DMS153 treated with DMSO at 0.1 percent for 48 hours (cell line): ENCODE measurements around the gene GPX3.

Experiments used
- DNase-seq: peaks from one replicate; lab custom pipeline; 2025; ENCODE audit not compliant: unreplicated experiment; lab: John Stamatoyannopoulos, UW

Gene GPX3

DNA sequence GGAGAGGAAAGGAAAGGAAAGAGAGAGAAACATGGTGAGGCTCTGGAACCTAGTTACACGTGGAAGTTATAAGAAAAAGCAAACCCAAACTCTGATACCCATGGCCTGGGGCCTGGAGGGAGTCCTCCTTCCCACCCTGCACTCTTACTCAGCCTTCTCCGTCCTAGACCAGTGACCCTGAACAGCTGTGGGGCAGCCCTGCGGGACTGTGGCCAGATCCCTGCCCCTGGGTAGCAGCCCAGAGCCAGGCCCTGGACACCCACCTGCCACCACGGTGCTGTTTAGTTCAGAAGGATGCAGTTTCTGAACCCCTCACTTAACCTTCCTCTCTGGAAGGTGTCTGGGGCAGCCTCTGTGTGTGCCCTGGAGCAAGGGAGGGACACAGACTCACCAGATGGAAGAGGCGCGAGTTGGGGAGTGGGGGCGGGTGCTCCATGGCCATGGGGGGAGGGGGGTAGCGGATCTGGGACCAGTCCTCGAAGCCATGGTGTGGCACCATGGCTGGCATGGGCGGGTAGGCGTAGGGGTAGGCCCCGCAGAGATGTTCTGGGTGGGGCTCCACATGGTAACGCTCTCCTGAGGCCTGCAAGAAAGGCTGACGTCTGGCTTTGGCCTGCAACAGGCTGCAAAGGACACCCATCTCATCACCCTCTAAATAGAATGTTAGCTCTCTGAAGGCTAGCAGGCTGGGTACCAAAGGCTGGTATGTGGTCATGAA lies 13.0 kb downstream of the GPX3 start:
- DNase-seq = no peak

DNA sequence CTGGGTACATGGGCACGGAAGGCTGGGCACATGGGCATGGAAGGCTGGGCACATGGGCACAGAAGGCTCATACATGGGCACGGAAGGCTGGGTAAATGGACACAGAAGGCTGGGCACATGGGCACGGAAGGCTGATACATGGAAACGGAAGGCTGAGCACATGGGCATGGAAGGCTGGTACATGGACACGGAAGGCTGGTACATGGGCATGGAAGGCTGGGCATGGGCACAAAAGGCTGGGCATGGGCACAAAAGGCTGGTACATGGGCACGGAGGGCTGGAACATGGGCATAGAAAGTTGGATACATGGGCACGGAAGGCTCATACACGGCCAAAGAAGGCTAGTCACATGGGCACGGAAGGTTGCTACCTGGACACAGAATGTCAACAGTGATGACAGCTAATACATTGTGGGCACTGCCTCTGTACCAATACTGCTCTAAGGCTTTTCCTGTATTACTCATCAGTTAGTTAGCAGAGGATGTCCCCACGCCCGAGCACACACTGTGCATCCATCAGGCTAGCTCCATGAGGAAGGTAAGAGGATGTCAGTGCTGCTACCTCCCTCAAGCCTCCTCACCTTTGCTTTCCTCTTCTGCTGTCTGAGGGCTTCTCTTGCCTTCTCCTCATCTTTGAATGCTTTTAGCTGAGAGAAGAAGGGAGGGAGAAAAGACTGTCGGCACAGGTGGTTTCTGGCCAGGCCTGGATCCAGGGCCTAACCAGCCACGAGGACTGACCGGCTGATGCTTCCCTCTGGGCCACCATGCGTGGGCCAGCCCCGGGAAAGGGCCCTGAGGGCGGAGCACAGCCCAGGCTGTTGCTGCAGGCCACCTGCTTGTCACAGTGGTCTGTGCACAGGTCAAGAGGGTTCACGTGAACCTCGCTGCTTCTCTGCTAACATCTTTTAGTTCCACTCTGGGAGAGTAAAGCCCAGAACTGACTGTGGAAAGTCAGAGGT lies 14.3 kb downstream of the GPX3 start:
- no peak for DNase-seq

DNA sequence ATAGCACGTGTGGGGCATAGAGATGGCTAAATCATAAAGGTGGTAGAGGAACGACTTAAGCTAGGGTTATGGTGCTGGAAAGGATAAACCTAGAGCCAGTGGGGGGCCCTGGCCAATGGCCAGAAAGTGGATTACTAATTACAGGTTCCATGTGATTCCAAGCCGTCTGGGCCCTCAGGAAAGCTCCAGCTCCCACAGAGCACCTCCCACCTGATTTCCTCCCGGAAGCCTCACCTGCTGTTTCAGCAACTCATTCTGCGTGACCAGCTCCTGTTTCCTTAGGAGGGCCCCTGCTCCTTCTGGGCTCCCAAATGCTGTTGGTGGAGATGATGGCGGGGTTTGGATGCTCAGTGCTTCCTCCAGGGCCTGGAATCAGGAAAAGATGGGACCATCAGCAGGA lies 16.2 kb downstream of the GPX3 start:
- DNase-seq = no peak

DNA sequence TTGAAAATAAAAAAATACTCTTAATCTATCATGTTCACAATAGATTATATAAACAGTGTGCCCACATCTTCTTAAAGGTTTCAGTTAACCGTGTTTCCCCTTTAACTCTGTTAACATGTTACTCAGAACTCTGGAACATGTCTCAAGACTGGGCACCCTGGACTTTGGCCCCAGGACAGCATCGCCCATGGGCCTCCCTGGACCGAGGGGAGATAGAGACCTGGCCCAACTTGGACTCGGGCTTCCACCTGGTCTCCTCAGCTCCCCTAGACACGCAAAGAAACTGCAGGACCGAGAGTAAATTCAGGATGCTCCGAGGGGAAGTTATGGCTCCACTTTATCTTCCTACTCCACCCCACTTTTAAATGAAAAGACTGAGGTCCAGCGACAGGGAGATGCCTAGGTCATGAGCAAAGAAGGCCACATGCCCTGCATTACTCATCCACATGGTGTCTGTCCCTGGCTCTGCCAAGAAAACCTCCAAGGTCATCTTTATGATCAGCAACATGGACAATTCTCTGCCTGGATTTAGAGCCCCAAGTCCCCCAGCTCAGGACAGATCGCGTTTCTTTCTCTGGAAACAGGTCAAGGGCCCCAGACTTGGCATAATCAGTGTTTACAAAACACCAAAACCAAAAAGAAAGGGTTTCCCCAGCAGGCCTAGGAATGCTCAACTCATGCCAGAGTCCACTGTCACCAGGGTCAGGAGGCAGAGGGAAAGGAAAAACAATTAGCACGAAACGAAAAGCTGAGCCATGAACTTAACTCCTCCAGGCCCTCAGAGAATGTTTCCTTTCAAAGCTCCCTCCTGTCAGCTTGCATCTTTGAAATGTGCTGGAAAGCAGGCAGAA lies 17.4 kb downstream of the GPX3 start:
- DNase-seq = no peak

DNA sequence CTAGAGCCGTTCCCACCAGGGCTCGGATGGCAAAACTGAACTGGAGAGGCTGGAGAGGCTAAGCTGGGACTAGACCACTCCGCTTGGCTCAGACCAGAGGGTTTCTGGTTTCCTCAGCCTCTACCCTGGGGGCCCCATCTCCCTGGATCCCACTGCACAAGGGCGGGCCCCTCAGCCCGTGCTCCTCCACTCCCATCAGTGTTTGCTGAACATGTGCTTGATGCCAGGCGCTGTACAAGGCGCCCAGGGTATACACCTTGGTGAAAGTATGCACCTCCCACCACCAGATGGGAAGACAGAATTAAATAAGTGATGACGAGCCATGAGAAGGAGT lies 18.0 kb downstream of the GPX3 start:
- DNase-seq = no peak

DNA sequence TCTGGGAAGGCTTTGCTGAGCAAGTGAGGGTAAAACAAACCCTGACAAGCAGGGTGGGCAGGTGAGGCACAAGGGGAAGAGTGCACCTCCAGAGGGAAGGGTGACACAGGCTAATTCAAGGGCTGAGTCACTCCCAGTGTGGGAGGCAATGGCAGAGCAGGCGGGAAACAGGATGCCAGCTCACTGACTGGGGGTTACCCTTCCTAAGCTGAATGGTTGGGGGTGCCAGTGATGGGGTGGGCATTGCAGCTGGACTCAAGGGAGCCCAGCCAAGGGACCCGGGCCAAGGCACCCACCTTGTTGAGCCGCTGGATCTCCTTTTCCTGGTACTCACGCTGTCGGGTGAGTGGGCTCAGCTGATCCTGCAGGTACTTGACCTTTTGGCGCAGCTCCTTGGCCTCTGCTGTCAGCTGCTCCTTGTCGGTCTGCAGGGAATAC lies 18.4 kb downstream of the GPX3 start:
- no peak for DNase-seq

DNA sequence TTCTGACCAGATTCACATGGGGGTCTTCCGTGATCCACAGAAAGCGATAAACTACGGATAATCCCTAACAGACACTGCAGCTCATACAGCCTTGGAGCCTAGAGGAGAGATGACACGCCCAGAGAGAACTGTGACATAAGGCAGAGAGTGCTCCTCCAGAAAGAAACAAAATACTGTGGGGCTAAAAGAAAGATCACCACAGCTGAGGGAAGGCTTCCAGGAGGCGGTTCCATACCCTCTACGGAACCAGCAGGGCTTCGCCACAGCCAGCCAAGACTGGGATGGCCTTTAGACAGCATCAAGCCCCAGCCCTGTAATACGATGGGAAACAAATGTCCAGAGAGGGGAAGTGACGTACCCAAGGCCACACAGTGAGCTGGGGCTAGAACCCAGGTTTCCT lies 19.3 kb downstream of the GPX3 start:
- DNase-seq = no peak

DNA sequence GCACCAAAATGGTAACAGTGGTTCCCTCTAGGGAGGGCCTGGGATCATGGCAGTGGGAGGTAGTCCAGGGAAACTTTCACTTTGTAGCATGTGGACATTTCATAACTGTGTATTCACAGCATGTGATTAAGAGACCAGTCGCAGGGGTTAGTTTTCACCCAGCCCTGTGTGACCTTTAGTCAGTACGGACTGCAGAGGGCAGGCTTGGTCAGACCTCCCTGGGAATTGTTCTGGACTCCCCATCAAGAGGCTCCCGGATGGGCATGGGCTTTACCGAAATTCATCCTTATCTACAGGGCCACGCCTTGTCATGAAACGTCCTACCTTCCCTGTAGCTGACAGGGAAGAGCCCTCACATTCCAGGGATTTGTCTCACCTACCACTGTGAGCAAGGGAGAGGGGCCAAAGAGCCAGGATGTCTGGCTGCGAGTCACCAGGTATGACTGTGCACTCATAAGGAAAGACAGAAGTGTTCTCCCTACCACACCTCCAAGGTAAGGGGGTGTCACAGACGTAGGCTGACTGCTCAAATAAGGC lies 19.9 kb downstream of the GPX3 start:
- no peak for DNase-seq

DNA sequence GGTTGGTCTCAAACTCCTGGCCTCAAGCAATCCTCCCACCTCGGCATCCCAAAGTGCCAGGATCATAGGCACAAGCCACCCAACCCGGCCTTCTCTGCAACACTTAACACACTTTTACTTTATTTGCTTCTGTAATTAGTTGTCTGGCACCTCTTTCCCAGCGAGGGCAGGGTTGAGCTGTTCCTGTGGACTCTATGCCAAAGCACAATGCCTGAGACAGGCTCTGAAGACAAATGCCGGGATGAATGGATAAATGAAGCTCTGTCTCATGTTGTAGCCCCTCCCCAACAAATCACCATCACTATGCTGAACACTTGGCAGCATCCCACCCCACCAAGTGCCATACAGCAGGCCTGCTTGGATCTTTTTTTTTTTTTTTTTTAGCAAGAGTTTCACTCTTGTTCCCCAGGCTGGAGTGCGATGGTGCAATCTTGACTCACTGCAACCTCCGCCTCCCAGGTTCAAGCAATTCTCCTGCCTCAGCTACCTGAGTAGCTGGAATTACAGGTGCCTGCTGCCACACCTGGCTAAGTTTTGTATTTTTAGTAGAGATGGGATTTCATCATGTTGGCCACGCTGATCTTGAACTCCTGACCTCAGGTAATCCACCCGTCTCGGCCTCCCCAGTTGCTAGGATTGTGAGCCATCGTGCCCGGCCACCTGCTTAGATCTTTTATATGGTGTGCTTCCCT lies 21.3 kb downstream of the GPX3 start:
- no peak for DNase-seq

DNA sequence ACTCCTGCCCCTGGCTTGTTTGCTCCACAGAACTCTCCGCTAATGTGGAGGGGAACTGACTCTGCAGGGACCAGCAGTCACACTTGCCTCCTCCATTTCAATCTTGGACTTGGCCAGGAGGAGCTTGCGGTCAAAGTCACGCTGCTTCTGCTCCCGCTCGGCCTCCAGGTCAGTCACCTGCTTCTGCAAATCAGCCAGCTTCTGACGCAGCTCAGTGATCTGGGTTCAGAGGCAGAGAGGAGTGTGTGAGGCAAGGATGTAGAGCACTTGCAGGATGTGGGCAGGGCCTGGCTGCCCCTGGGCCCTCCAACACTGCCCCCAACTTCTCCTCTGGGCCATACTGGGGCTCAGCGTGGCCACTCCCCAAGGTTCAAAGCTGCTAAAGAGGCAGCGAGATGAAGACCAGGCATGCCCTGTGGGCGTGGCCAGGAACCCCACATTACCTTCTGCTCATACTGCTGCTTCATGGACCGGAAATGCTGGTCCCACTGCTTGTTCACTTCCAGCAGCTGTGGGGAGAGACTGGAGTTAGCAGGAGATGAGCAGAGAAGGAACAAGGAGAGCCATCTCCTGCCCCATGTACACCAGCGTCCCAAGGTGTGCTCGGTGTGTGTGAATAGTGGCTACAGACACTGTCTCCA lies 22.2 kb downstream of the GPX3 start:
- no peak for DNase-seq

DNA sequence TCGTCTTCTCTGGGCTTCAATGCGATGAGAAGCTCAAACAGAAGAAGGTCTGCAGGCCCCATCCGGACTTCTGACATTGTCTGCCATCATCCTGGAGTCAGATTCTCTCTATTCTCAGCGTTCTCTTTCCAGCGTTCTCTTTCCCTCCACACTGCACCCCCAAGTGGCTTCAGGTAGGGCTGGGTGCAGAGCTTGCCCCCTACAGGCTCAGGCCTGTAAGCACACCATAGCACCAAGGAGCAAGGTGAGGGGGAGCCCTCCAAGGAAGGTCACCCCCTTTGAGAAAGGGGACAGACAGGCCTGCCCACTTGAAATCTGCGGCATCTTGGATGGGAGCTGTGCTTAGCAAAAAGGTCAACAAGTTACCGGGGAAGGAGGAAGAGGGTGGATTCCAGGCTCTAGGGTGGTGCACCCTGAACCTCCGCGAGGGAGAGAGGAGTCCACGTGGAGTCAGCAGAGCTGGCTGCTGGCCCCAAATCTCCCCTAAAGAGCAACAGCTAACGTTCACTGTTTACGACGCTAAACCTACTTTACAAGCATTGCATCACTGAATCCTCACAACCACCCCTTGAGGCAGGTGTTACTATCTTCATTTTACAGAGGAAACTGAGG lies 27.5 kb downstream of the GPX3 start:
- DNase-seq = no peak

DNA sequence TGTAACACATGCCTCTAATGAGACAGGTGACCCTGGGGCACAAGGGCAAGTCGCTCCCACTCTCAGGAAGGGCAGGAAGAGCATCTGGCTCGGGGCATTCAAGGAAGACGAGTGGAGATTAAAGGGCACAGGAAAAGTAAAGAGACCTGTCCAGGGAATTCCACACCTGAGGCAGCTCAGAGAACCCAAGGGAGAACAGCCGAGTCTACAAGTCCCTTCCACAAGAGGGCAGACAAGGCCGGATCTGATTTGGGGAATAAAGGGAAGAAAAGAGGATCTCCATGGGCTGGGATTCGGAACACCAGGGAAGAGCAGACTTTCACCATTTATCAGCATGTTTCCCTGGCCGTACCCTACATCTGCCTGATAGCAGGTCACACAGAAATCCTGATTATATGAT lies 28.1 kb downstream of the GPX3 start:
- no peak for DNase-seq

DNA sequence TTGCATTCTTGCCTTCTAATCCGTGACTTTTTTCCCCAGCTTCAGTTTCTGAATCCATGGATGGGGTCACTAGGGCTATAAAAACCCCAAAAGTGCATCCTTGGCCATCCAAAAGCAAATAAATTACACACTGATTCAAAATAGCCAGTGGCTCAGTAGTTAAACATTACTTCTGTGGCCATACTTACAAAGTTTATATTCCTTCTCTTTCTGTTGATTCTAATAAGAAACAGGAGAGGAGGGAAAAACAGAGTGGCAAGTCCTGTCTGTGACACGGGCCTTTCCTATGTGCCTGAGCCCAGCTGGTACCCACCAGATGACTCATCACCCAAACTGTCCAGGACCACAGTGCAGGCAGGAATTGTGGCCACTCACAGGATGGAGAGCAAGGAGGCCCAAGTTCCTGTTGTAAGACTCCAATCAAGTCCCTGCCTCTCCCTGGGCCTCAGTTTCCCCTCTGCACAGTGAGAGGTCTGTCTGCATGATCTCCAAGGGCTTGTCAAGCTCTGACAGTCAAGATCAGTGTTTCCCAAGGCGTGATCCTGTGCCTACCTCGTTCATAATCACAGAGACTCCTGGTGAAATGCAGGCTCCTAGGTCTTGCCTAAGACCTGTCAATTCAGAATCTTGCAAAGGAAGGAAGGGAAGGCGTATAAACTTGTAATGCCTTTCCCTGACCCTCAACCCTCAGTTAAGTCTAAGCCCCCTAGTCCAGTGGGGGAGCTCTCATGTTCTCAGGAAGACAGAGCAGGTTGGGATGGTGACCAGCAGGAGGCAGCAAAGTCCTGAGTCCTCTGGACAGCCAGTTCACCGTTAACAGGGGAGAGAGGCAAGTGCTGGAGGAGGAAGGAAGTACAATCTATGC lies 30.9 kb downstream of the GPX3 start:
- no peak for DNase-seq

DNA sequence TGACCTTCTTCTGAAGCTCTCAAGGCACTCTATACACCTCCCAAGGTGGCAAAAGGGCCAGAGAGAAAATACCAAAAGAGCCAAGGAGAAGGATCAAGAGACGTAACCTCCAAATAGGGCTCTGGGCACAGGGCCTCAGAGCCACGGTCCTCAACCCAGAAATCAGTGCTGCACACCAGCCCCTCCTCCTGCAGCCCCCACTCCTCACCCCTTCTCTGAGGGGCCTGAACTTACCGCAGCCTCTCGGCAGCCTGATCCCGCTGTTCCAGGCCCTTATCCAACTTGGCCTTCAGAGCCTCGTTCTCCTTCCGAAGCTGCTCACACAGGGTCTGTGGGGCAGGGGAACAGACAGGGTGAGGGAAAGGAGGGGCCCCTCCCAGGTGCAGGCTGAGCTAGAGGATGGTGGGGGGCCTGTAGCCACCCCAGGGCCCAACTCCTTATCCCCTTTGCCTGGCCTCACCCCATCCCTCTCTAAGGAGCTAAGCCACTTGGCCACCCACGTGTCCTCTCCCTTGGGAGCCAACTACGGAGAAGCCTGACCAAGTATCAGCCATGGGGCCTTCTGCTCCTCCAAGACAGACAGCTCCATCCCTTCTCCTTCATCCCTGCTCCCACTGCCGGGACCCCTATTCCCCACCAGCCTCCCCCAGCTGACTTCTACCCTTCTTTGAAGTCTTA lies 31.7 kb downstream of the GPX3 start:
- DNase-seq = no peak

DNA sequence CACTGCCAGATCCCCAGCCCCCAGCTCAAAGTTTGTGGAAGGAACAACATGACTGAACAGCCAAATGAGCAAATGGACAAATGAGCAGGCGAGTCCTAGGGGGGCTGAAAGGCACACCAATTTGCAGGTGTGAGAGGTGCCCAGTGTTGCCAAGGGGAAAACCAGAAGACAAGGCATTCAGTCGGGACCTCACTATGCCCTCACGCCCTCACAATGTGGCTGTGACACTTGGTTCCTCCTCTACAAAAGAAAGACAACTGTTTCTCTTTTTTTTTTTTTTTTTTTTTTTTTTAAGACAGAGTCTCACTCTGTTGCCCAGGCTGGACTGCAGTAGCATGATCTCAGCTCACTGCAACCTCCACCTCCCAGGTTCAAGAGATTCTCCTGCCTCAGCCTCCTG lies 32.4 kb downstream of the GPX3 start:
- no peak for DNase-seq

DNA sequence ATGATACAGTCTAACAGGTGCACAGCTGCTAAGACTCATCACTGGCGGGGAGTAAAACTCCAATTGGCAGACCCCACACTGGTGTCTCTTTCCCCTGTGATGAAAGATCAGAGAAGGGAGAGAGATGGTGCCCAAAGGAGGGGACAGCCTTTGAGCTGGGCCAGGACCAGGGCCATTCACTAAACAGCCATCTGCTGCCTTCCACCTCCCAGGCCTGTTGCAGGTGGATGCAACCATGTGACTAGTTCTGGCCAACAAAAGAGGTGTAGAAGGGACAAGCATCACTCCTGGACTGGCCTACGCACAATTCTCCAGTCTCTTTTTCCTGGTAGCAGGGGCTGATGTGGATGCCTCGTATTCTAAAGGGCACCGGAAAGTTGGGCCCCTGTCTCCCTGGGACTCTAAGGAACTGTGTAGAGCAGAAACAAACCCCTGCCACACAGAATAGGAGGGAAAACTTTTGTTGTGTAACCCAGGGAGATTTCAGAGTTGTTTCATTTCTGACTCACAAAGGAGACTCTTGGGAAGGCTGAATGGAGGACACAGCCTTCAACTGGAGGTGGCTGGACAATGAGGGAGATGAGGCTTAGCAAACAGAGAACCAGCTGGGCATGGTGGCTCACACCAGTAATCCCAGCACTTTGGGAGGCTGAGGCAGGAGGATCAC lies 33.5 kb downstream of the GPX3 start:
- no peak for DNase-seq

DNA sequence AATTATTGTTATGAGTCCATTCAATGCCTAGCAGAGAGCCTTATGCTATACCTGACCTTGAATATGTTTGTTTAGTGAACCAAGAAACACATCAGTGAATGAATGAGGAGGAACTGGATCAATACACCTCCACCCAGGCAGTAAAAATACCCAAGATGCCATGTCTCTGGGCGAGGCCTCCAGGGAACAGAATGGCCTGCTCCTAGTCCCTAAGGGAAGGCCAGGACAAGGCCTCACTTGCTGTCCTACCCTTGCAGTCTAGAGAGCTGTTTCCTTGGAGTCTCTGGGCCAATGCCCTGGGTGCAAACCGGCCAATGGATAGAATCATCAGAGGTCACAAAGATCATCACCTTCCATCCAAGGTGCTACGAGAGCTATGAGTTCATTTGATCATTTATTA lies 34.3 kb downstream of the GPX3 start:
- DNase-seq = no peak

DNA sequence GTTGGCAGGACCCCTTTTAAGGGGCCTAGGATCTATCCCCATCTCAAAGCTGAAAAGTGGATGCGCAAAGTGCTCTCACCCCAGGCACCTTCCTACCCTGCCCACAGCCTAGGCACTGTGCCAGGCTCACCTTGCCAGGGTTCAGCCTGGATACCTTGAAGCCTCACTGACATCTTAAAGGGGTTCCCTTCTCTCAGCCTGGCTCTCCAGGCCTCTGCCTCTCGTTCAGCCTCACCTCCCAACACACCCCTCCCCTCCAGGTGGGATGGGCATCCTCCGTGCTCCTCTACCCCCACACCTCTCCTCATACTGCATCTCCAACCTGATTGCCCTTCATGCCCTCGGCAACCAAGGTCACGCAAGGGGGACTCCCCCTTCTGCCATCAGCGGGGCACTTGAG lies 34.9 kb downstream of the GPX3 start:
- no peak for DNase-seq
